Duodenal mucosa (tissue), 2 donors: ENCODE measurements around the gene SLX4.
A peak's percentile ranks its signal among the peaks of the same experiment; 100 is the strongest.

ENCODE experiments used
- H3K27ac ChIP-seq: one replicate; pipeline ENCODE4 v1.7.0; 2013; ENCODE audit warnings: low read depth, low read length
- H3K27me3 ChIP-seq, 2 donors: one replicate each; pipeline ENCODE4 v1.7.0; 2013; ENCODE audit warnings: low read length in 2 of 2, control low read depth in 1 of 2; ENCODE audit not compliant: insufficient read depth in 2 of 2, control insufficient read depth in 1 of 2
- H3K36me3 ChIP-seq, 2 donors: one replicate each; pipeline ENCODE4 v1.7.0; 2013; ENCODE audit warnings: low read length in 2 of 2, control low read depth in 1 of 2; ENCODE audit not compliant: insufficient read depth in 2 of 2, control insufficient read depth in 1 of 2
- H3K4me1 ChIP-seq, 2 donors: one replicate each; pipeline ENCODE4 v1.7.0; 2013; ENCODE audit warnings: low read length in 2 of 2, control low read depth in 1 of 2; ENCODE audit not compliant: insufficient read depth in 2 of 2, control insufficient read depth in 1 of 2
- H3K4me3 ChIP-seq, 2 donors: one replicate each; pipeline ENCODE4 v1.7.0; 2013; ENCODE audit warnings: low read length in 2 of 2, low read depth in 1 of 2
- H3K9ac ChIP-seq, 2 donors: one replicate each; pipeline ENCODE4 v1.7.0; 2013; ENCODE audit warnings: low read length in 2 of 2, low read depth in 1 of 2
- H3K9me3 ChIP-seq, 2 donors: one replicate each; pipeline ENCODE4 v1.7.0; 2013; ENCODE audit warnings: low read length in 2 of 2, control low read depth in 1 of 2; ENCODE audit not compliant: control insufficient read depth in 1 of 2

The SLX4 gene

DNA sequence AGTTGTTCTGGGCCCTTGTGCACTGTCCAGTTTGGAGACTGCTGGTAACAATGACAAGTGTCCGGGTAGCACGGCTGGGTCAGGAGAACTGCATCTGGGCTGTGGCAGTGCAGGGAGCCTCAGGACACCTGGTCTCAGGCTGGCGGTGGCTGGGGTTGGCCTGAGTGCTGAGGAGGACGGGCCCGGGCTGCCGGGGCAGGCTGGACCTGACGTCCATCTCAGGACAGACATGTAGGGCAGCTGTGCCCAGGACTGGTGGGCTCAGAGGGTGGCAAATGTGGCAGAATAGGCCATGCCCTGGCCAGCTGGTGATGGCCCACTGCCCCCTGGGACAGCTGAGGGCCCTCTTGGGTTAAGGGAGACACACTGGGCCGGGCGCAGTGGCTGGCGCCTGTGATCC is 30.0 kb downstream of the SLX4 start:
- no peaks in the 10 kb centered on the region for H3K27me3 ChIP-seq
- no peak overlapping the region for H3K9ac ChIP-seq
- no peak overlapping the region for H3K4me3 ChIP-seq
- peaks cover 3 to 10% of the 10 kb centered on the region in 2 donors for H3K4me1 ChIP-seq
- no peak overlapping the region for H3K27ac ChIP-seq
- H3K36me3 ChIP-seq: peaks cover 0 to 4% of the 10 kb centered on the region in 2 donors
- no peaks in the 10 kb centered on the region for H3K9me3 ChIP-seq

DNA sequence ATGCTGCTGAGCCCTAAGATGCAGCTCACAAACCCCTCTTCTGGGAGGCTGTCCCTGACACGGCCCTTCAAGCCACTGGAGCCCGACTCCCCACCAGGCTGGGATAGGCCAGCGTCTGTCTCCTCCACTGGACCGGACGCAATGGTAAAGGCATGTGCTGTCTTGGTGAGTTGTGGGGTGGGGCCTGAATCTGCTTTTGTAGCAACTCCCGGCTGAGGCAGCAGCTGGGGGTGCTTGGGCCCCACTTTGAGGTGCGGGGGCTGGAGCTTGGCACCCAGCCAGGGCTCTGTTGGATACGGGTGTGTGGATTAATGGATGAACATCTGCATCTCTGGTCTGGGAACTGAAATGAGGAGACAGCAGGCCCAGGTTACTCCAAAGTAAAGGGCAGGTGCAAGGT is 30.7 kb downstream of the SLX4 start:
- H3K27ac ChIP-seq: no peak overlapping the region
- H3K36me3 ChIP-seq: peaks cover 0 to 4% of the 10 kb centered on the region in 2 donors
- no peak overlapping the region for H3K4me3 ChIP-seq
- no peaks in the 10 kb centered on the region for H3K9me3 ChIP-seq
- H3K9ac ChIP-seq: no peak overlapping the region
- H3K4me1 ChIP-seq: peaks cover 3 to 10% of the 10 kb centered on the region in 2 donors
- no peaks in the 10 kb centered on the region for H3K27me3 ChIP-seq

DNA sequence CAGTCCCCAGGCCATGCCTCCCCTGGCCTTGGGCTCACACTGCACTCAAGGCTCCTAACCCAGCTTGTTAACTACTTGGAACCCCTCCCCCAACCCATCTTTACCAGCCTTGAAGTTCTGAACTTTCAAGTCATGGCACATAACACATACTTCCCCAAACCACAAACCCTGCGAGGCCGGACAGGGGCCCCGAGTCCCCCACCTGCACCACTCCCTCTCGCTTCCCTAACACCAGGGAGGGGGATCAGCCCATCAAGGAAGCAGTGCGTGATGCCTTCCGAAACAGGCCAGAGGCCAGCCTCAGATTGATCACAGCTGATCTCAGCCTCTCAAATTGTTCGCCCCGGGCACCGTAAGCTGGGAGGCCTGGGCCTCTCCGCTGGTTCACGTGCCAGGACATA is 31.2 kb downstream of the SLX4 start:
- Histone ChIP-seq H3K9me3 (no peaks in the 10 kb centered on the region), H3K36me3 (peaks cover 0 to 4% of the 10 kb centered on the region in 2 donors), H3K27ac (no peak overlapping the region), H3K4me1 (peaks cover 3 to 10% of the 10 kb centered on the region in 2 donors), H3K9ac (no peak overlapping the region), H3K27me3 (no peaks in the 10 kb centered on the region), H3K4me3 (no peak overlapping the region)

DNA sequence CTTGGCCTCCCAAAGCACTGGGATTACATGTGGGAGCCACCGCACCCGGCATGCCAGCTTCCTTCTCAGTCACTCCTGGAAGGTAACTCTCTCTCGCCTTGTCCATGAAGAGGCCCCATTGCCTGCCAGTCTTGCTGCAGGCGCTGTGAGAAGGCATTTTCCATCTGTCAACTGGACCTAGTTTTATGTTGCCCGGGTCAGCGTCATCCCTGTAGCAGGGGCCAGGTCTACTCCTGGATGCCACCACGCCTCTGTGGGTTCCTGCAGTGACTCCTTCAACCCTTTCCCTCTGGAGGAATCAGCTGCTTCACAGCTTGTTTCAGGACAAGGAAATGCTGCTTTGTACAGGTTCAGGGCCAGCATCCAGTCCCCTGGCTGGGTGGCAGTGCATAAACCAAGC is 31.6 kb downstream of the SLX4 start:
- no peak overlapping the region for H3K27ac ChIP-seq
- H3K9ac ChIP-seq: no peak overlapping the region
- no peaks in the 10 kb centered on the region for H3K27me3 ChIP-seq
- no peak overlapping the region for H3K4me3 ChIP-seq
- H3K4me1 ChIP-seq: peaks cover 3 to 10% of the 10 kb centered on the region in 2 donors
- no peaks in the 10 kb centered on the region for H3K9me3 ChIP-seq
- H3K36me3 ChIP-seq: peaks cover 0 to 4% of the 10 kb centered on the region in 2 donors

DNA sequence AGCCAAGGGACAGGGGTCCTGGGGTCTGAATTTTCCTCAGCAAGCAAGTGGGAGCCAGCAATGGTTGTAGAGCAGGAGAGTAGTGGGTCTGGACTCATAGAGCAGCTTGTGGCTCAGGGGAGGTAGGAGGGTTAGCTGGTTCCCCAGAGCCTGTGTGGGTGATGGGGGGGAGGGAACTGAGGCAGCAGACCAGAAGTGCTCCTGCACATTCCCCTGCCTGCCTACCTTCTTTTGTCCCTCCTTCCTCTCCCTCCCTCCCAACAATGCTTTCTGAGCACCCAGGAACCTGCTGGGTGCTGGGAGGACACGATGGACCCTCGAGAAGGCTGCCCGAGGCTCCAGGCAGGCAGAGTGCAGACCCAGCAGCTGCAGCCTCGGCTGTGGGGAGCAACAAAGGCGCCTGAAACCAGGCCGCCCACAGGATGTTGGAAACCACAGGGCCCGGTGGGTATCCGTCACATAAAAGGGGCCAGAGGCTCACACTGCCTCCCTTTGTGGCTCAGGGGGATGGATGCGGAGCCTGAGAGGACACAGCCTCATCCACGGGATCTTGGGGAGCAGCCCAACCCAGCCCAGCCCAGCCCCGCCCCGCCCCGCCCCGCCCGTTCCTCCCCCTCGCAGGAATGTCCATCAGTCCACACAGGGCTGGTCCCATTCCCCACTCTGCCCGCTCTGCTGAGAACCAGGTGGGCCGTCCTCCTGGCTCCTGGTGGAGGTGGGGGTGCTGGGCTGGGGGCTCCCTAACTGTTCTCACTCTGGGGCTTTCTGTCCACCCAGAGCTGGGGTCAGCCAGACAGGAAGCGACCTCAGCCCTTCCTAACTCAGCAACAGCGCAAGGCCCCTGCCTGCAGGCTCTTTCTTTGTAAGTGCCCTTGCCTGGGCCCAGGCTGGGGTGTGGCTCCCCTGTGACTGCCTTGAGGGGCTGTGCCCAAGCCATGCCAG is 32.5 kb downstream of the SLX4 start:
- Histone ChIP-seq H3K9me3 (no peaks in the 10 kb centered on the region), H3K4me1 (peaks cover 3 to 10% of the 10 kb centered on the region in 2 donors), H3K4me3 (peak overlapping the region in 1 of 2 donors; percentile 32), H3K9ac (no peak overlapping the region), H3K27me3 (no peaks in the 10 kb centered on the region), H3K27ac (no peak overlapping the region), H3K36me3 (no peaks in the 10 kb centered on the region)

DNA sequence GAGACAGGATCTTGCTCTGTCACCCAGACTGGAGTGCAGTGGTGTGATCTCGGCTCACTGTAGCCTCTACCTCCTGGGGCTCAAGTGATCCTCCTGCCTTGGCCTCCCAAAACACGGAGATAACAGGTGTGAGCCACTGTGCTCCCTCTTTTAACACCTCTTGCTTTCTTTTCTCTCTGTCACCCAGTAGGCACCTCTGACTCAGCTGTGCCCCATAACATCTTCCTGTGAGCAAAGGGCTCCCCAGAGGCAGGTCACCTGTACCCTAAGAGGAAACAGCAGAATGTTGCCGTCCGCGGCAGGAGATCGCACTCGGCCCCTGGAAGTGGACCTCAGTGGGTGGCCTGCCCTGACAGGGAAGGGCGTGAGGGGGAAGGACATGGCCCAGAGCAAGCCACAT is 33.3 kb downstream of the SLX4 start:
- Histone ChIP-seq H3K36me3 (no peaks in the 10 kb centered on the region), H3K4me1 (peaks cover 3 to 10% of the 10 kb centered on the region in 2 donors), H3K27me3 (no peaks in the 10 kb centered on the region), H3K27ac (no peak overlapping the region), H3K4me3 (peak overlapping the region in 1 of 2 donors; percentile 32), H3K9me3 (no peaks in the 10 kb centered on the region), H3K9ac (no peak overlapping the region)

DNA sequence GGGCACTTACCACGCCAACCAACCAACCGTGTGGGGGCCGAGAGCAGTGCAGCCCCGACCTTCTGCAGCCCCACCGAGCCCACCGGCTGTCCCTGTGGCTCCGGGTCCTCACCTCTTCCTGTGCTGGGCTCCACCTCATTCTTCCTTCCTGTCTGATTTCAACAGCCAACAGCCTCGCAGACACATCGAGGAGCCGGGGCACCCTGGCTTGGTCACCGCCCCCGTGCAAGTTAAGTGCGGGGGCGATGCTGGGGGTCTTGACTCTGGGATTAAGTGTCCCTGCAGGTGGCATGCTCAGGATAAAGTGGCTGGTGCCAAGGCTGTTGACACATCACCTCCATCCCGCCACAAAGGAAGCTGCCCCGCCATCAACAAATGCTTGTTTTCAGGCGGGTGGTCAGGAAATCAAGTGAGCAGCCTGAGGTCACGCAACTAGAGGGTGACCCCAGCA is 34.1 kb downstream of the SLX4 start, which contains the start of gene NLRC3:
Gene NLRC3 (minus strand): TSS at position 102 of the 451 bp plus-strand sequence. CDS start 12,367 bp downstream, outside the sequence.
- peak within 1 kb of the TSS; percentile 57 to 70 for H3K4me3 ChIP-seq
- no peaks in the 10 kb centered on the region for H3K9me3 ChIP-seq
- no peak within 1 kb of the TSS for H3K27ac ChIP-seq
- no peaks in the 10 kb centered on the region for H3K36me3 ChIP-seq
- H3K27me3 ChIP-seq: no peaks in the 10 kb centered on the region
- peaks cover 3 to 10% of the 10 kb centered on the region in 2 donors for H3K4me1 ChIP-seq
- no peak within 1 kb of the TSS for H3K9ac ChIP-seq

DNA sequence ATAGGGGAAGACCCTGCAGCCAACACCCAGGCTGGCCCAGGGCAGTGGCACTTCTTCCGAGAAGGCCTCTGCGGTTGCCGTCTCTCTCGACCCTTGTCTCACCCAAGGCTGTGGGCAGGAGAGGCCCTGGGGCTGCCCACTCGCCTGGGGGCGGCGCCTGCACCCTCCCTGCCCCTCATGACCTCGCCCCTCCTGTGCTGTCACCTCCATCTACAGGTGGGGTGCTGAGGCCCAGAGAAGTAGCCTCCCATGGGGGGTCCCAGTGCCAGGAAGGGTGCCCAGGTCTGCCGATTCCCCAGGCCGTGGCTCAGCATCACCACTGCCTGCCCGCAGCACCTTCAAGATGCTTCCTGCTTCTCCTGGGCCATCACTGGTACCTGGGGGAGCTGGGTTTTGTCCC is 35.2 kb downstream of the SLX4 start:
- H3K4me1 ChIP-seq: peaks cover 3 to 10% of the 10 kb centered on the region in 2 donors
- no peaks in the 10 kb centered on the region for H3K36me3 ChIP-seq
- no peak overlapping the region for H3K27ac ChIP-seq
- H3K9me3 ChIP-seq: no peaks in the 10 kb centered on the region
- H3K4me3 ChIP-seq: peak overlapping the region in 1 of 2 donors; percentile 48
- no peak overlapping the region for H3K9ac ChIP-seq
- H3K27me3 ChIP-seq: no peaks in the 10 kb centered on the region

DNA sequence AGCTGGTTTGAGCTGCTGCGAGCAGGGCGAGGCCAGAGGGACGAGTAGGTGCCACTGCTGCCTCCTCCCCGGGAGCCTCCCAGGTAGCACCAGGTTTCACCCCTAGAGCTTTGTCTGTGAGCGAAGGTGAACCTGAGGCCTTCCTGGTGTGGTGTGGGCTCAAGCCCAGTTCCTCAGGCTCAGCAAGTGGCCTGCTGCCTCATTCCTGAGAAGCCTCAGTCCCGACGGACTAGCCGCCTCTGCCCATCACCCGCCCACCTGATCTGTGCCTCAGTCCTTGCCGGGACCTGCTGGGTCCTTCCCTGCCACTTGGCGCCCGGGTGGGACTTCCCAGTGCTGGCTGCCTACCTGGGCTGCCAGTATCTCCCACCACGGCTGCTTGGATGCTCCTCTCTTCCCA is 35.9 kb downstream of the SLX4 start:
- H3K9me3 ChIP-seq: peaks cover 3% of the 10 kb centered on the region in 2 donors
- peak overlapping the region in 1 of 2 donors; percentile 48 for H3K4me3 ChIP-seq
- H3K36me3 ChIP-seq: peaks cover 0 to 1% of the 10 kb centered on the region in 2 donors
- H3K27ac ChIP-seq: no peak overlapping the region
- H3K9ac ChIP-seq: no peak overlapping the region
- no peaks in the 10 kb centered on the region for H3K27me3 ChIP-seq
- peaks cover 3 to 10% of the 10 kb centered on the region in 2 donors for H3K4me1 ChIP-seq

DNA sequence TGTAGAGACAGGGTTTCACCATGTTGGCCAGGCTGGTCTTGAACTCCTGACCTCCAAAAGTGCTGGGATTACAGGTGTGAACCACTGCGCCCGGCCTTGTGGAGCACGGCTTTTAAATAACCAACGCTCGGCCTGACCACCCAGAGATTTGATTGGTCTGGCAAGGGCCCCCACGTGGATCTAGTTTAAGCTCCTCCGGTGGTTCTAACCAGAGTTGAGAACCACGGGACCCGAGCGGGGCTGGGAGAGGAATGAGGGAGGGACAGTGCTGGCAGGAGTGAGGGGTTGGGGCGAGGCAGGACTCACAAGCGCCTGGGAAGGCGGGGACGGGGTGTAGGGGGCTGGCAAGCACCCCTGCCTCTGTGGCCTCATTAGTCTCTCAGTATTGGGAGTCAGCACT is 37.2 kb downstream of the SLX4 start:
- Histone ChIP-seq H3K27ac (no peak overlapping the region), H3K4me3 (no peak overlapping the region), H3K9ac (no peak overlapping the region), H3K9me3 (peaks cover 4 to 6% of the 10 kb centered on the region in 2 donors), H3K4me1 (peaks cover 3 to 10% of the 10 kb centered on the region in 2 donors), H3K27me3 (no peaks in the 10 kb centered on the region), H3K36me3 (peaks cover 0 to 4% of the 10 kb centered on the region in 2 donors)
